NCI-H1694 treated with DMSO at 0.1 percent for 48 hours (cell line): ENCODE data around the gene STK11.
"Not testable (repeated sequence)": the region's sequence is repeated elsewhere in the genome, so short reads cannot be mapped to it uniquely, and the experiment has no call there.

Source experiments
- DNase-seq: peaks from one replicate; lab custom pipeline; 2025; lab: John Stamatoyannopoulos, UW

STK11 gene

GRCh38 chr19:1169411-1169791, 36.2 kb upstream of the STK11 start:
- DNase-seq = no peak

GRCh38 chr19:1169921-1170885, 35.4 kb upstream of the STK11 start:
- no peak for DNase-seq

- DNase-seq = no peak
These were observed 34.4 kb upstream of the STK11 start for GRCh38 chr19:1170938-1171754.

GRCh38 chr19:1171755-1172352, 33.7 kb upstream of the STK11 start:
- no peak for DNase-seq

- DNase-seq = peak; percentile 5
These were observed 33.0 kb upstream of the STK11 start for GRCh38 chr19:1172353-1173158.

- no peak for DNase-seq
These were observed 32.3 kb upstream of the STK11 start for GRCh38 chr19:1173159-1173844.

- peak; percentile 34 for DNase-seq
These were observed 31.5 kb upstream of the STK11 start, which contains the start of gene SBNO2 for GRCh38 chr19:1173845-1174809. SBNO2 (minus strand) TSS chr19:1174268; CDS start chr19:1154276, 19,992 bp downstream.

GRCh38 chr19:1177322-1178114, 28.1 kb upstream of the STK11 start:
- DNase-seq = no peak

- no peak for DNase-seq
These were observed 24.0 kb upstream of the STK11 start for GRCh38 chr19:1181606-1182005.

GRCh38 chr19:1182068-1182467, 23.5 kb upstream of the STK11 start:
- DNase-seq = no peak

- DNase-seq = no peak
These were observed 22.9 kb upstream of the STK11 start for GRCh38 chr19:1182727-1183126.

- DNase-seq = no peak
These were observed 21.9 kb upstream of the STK11 start for GRCh38 chr19:1183543-1184172.

GRCh38 chr19:1189419-1189818, 16.2 kb upstream of the STK11 start:
- DNase-seq = no peak

- no peak for DNase-seq
These were observed 6.0 kb upstream of the STK11 start for GRCh38 chr19:1199531-1199930.

- not testable (repeated sequence) for DNase-seq
These were observed 5.0 kb upstream of the STK11 start for GRCh38 chr19:1200614-1201013.

- DNase-seq = no peak
These were observed 729 bp downstream of the STK11 start for GRCh38 chr19:1206150-1206863.

- no peak for DNase-seq
These were observed 1.4 kb downstream of the STK11 start for GRCh38 chr19:1206864-1207450.
